Glomerular visceral epithelial cell (primary cell): ENCODE results near the gene IFFO2.

Experiments
- DNase-seq: peaks from one replicate; pipeline ENCODE4 v3.0.0-alpha.2; 2016; ENCODE audit errors: extremely low spot score

Gene IFFO2

GRCh38 chr1:18936814-18937481, 19.5 kb downstream of the IFFO2 start:
- no peak for DNase-seq

DNA sequence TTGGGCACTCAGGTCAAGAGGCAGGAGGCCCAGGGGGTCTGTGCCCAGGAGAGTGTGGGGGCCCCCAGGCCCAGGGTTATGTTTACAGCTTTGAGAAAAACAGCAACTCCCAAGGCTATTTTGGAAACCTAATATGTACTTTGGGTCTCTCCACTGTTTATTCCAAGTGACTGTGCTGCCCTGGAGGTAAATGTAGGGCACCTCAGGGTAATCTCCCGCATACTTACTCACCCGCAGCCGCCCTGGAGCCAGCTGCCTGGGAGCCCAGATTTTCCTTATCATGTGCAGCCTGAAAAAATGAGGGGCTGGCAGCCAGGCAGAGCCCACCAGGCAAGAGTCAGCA, 20.0 kb downstream of the IFFO2 start:
- no peak for DNase-seq

DNA sequence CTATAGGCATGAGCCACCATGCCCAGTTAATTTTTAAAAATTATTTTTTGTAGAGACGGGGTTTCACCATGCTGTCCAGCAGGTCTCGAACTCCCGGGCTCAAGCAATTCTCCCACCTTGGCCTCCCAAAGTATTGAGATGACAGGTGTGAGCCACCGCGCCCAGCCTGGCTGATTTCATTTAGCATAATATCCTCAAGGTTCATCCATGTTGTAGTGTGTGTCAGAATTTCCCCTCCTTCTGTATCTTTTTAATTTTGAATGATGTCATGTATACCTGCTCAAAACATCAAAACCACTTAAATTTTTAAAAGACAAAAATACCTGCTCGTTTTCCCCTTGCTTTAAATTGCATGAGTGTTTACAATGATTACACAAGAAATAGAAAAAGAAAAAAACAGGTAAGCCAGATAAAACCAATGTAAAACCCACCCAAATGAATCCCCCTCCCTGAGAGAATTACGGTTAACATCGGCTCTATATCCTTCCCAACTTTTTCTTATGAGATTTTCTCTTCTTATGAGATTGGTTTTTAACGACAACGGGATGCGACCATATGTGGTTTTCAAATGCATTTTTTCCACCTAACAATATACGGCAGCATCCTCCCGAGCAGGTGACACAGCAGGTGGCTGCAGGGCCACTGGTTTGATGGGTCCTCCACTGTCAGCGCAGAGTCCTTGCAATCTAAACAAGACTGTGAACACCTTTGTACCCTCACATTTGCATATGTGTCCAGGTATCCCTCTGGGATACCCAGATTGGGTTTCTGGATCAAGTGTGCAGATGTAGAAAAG, 22.1 kb downstream of the IFFO2 start:
- no peak for DNase-seq

GRCh38 chr1:18932879-18933278, 23.6 kb downstream of the IFFO2 start:
- DNase-seq = no peak

- peak; percentile 52 for DNase-seq
Measured at GRCh38 chr1:18932387-18932786, 24.1 kb downstream of the IFFO2 start.

DNA sequence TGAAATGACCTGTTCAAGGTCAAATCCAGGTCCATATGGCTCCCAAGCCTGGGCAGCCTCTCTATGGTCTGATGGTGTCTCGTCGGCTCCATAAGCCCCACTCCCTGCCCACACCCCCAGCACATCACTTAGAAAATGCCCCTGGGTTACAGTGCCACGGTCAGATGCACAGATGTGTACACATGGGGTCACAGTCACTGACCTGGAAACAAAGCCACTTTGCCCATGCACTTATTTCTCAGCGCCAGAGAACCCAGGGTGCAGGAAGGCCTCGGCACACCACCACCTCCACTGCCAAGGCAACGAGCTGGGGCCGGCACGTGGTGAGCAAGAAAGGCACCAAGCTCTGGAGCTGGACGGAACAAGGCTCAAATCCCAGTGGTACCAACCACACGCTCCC, 24.7 kb downstream of the IFFO2 start:
- DNase-seq = peak; percentile 30

GRCh38 chr1:18929686-18930085, 26.8 kb downstream of the IFFO2 start:
- peak; percentile 79 for DNase-seq

DNA sequence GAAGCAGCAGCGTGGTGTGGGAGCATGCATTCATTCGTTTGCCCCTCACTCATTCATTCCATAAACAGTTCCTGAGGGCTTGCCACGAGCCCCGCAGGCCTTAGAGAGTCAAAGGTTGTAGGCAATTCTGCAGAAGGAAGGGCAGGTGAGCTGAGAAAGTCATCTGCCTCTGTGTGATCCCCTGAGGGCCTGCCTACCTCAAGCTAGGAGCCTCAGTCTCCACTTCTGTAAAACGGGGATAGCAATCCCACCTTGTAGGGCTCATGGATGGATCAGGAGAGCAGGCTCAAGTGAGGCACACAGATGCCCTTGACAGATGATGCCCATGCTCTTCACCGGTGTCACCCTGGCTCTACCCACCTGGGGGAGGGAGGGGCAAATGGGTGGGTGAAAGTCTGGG, 27.5 kb downstream of the IFFO2 start:
- no peak for DNase-seq

DNA sequence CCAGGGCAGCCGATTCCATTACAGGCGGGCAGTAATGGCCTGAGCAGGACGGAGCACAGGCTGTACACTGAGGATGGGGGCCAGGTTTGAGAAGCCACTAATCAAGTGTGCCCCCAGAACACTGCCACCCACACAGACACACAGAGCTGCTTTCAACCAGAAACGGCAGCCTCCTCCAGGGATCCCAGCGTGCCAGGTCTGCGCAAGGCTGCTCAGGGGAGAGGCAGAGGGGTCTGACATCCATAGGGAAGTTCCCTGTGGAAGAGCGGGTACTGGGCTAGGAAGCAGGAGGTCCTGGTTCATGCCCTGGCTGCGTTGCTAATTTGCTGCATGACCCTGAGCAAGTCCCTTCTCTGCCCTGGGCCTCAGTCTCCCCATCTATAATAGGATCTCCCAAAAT, 28.1 kb downstream of the IFFO2 start:
- no peak for DNase-seq

GRCh38 chr1:18927654-18928272, 28.7 kb downstream of the IFFO2 start:
- DNase-seq = peak; percentile 70

GRCh38 chr1:18927082-18927653, 29.3 kb downstream of the IFFO2 start:
- DNase-seq = peak; percentile 64

GRCh38 chr1:18926315-18927081, 30.0 kb downstream of the IFFO2 start:
- peak; percentile 98 for DNase-seq

DNA sequence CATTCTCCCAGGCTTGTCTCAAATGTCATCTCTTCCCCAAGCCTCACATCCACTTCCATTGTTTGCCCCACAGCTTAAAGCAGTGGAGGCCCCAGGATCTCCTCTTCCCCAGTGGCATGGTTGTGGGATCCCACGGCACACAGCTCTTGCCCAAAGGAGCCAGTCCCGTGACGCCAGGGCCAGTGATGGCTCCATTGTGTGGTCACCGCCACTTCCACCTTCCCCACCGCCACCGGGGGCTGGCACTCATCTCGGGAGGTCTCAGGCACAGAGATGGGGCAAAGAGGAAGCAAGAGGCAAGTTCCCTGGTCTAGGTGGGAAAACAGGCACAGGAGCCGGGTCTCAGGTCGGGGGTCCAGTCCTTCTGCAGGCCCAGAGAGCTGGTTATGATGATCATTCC, 31.2 kb downstream of the IFFO2 start:
- DNase-seq = no peak

DNA sequence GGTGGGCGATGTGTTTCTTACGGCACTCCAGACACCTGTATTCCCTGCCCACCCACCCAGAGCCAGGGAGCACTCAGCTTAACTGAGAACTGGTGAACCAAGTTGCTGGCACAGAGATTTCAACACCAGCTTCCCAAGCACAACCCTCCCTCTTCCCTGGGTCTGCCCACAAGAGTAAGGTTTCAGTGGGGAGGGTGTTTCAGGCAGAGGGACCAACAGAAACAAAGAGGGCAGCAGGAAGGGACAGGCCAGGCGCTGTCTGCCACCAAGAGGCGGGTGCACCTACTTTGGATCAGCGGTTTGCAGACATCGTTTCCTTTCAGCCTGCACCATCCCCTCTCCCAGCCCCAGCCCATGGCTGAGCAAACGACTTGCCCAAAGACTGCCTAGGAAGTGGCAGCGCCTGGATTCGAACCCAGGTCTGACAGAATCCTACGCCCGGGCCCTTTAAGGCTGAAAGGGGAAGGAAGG, 32.2 kb downstream of the IFFO2 start:
- DNase-seq = peak; percentile 40

DNA sequence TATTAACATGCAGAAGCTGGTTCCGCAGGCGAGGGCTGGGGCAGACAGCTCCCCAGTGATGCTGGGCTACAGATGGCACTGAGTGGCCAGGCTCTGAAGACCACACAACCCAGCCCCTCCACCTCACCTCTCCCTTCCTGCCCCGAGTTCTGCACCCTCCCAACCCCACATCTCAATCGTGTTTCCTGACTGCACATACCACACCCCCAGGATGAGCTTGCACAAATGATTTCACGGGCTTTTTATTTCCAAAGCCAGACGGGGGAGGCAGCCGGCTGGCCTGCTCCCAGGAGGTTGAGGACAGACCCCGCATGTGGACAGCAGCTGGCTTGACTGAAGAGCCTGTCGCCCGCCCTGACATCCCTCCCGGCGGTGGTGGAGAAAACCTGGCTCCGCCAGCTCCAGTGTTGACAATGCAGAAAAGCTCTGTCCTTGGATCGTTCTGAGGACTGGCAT, 32.7 kb downstream of the IFFO2 start:
- no peak for DNase-seq

- no peak for DNase-seq
Measured at GRCh38 chr1:18922848-18923755, 33.4 kb downstream of the IFFO2 start.

GRCh38 chr1:18922319-18922726, 34.2 kb downstream of the IFFO2 start:
- no peak for DNase-seq

GRCh38 chr1:18921516-18922251, 34.8 kb downstream of the IFFO2 start:
- DNase-seq = no peak

- no peak for DNase-seq
Measured at GRCh38 chr1:18920931-18921330, 35.5 kb downstream of the IFFO2 start.

DNA sequence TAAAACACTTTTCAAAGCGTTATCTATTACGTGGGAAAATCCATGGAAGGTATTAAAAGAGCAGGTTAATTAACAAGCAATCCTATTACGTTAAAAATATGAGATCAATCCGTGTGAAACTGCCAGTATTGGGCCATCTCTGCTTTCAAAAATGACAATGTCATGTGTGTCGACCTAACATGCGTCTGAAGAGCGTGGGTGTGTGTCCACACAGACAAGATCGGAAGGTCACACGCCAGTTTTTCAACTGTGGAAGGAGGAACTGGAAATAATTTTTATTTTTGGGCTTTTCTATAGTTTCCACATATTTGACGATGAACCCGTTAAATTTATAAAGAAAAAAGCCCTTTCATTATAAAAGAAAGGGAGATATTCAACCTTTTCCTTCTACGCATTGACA, 36.5 kb downstream of the IFFO2 start:
- DNase-seq = no peak
